GM18868 (cell line): ENCODE data around the gene MTHFD2.
"Not testable (repeated sequence)": the region's sequence is repeated elsewhere in the genome, so short reads cannot be mapped to it uniquely, and the experiment has no call there.

Experiments
- ATAC-seq: cut with Tn5 transposase; IDR thresholded peaks from one replicate; pipeline ENCODE4 v1.9.1; 2021; ENCODE audit warnings: mild to moderate bottlenecking, moderate library complexity; ENCODE audit not compliant: unreplicated experiment

MTHFD2 gene

DNA sequence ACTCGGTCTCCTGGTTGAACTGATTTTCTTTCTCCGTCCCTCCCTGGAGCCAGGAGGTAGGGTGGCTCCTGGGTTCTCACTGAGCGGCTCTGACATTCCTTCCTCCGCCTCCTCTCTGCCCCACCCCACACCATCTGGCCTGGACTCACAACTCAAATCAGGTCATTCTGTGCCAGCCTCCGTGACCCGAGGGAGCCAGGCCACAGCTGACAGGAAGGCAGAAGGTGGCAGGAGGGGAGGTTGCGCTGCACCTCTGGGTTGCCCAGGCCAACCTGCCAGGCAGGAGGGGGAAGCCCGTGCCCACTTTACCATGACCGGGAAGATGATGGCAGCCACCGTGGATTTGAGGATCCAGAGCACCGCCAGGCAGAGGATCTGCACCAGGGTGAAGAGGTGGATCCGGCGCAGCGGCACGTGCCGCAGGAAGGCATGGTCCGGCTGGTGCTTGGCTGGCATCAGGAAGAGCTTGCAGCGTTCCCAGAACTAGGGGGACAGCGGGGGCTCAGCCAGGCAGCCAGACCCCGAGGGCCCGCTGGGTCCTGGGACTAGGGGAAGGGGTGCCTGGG lies 28.3 kb downstream of the MTHFD2 start:
- ATAC-seq, result no peak

- no peak for ATAC-seq
Observed at GRCh38 chr2:74227646-74228045, 29.2 kb downstream of the MTHFD2 start.

DNA sequence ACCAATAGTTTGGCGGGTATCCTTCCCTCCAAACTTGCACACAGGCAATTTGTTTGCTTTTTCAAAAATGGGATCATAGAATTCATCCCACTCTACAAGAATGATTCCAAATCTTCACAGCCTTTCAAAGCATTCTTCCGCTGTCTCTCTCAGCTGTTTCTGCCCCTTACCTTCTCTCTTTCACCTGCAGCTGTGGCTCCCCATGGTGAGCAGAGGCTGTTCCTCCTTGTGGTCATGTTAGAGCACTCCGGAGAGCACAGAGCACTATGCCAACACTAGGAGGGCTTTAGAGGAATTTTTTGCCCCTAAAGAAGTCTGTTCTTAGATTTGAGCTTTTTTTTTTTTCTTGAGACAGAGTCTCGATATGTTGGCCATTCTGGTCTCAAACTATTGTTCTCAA lies 30.4 kb downstream of the MTHFD2 start:
- ATAC-seq, result no peak

- not testable (repeated sequence) for ATAC-seq
Observed at GRCh38 chr2:74229865-74230264, 31.4 kb downstream of the MTHFD2 start.

DNA sequence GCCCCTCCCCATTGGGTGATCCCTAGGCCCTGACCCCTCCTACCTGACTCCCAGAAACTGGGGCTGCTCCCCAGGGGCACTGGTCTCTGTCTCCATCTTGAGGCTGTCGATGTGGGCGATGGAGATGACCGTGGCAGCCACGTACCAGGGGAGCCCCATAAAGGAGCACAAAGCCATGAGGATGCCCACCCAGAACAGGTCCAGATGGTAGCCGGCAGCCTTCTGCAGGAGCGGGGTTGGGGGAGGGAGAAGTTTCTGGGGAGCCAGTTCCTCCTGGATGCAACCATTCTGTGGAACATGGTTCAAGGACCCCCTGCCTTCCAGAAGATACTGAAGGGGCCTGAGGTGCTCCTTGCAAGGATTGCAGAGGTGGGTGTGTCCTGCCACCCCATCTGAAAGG lies 34.0 kb downstream of the MTHFD2 start:
- ATAC-seq, result no peak

DNA sequence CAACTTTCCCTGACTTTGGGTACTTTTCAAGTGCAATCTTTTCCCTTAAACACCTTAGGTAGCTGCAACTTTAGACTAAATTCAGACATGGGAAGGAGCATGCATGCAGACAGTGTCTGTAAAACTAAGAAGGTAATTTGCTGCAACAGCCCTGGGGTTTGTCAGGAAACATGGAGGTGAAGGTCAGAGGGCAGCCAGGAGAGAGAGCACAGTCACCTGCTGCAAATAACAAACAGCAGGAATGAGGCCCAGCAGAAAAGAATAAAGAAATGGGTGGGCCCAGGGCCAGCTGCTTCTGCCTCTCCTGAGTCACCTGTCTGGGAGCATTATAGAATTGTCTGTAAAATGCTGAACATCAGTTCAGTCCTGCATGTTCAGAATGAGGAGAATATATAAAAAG lies 35.2 kb downstream of the MTHFD2 start:
- no peak for ATAC-seq

- no peak for ATAC-seq
Observed at GRCh38 chr2:74235041-74235440, 36.6 kb downstream of the MTHFD2 start.

DNA sequence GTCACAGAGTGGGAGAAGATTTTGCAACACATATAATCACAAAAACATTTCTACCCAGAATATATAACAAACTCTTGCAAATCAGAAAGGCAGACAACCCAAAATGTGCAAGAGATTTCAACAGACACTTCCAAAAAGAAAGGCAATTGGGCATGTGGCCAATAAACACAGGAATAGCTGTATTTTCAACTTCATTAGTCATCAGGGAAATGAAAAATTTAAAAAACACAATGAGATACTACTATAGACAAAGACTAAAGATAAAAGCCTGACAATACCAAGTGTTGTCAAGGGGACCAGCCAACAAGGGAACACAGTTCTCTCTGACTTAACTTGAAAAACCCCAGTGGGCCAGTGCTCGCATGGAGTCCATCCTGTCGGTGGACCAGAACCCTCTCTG lies 40.5 kb downstream of the MTHFD2 start:
- no peak for ATAC-seq

- no peak for ATAC-seq
Observed at GRCh38 chr2:74239346-74239745, 40.9 kb downstream of the MTHFD2 start.

GRCh38 chr2:74242354-74243071 lies 44.1 kb downstream of the MTHFD2 start:
- ATAC-seq, result no peak

DNA sequence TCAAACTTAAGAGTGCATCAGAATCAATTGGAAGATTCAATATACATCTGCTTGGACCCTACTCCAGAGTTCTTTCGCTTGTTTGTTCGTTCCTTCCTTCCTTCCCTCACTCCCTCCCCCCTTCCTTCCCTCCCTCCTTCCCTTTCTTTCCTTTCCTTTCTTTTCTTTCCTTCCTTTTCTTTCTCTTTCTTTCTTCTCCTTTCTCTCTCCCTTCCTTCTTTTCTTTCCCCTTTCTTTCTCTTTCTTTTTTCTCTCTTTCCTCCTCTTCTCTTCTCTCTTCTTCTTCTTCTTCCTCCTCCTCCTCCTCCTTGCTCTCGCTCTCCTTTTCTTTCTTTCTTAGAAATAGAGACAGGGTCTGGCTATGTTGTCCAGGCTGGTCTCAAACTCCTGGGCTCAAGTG lies 45.9 kb downstream of the MTHFD2 start:
- no peak for ATAC-seq

DNA sequence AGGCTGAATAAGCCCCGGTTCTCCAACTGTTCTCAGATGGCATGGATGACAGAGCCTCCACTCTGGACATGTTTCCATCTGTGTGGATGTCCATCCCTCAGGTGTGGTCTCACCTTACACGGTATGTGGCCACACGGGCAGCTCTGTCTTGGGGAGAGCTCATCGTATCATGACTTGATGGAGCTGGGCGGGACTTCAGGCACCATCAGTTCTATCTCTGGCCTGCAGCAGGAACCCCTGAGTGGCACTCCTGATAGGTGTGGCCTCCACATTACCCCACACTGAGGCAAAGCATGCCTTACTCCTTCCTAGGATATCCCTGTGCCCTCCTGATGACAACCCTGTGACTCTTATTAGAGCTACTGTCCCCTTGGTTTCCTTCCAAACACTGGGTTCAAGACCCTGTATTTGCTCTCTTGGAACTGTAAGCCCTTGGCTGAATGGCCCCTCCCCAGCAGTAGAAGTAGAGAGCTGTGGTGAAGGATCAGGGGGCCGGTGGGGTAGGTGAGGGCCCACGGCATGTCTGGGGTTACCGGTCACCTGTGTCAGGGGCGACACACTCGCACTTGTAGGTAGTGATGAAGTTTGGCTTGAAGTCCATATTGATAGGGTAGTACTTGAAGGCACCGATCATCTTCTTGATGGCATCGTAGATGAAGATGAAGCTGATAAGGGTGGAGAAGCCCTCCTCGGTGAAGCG lies 48.2 kb downstream of the MTHFD2 start:
- ATAC-seq, result no peak

GRCh38 chr2:74249406-74250122 lies 51.1 kb downstream of the MTHFD2 start:
- ATAC-seq, result no peak

GRCh38 chr2:74250189-74250631 lies 51.8 kb downstream of the MTHFD2 start:
- ATAC-seq, result no peak

- no peak for ATAC-seq
Observed at GRCh38 chr2:74252036-74252435, 53.6 kb downstream of the MTHFD2 start.

DNA sequence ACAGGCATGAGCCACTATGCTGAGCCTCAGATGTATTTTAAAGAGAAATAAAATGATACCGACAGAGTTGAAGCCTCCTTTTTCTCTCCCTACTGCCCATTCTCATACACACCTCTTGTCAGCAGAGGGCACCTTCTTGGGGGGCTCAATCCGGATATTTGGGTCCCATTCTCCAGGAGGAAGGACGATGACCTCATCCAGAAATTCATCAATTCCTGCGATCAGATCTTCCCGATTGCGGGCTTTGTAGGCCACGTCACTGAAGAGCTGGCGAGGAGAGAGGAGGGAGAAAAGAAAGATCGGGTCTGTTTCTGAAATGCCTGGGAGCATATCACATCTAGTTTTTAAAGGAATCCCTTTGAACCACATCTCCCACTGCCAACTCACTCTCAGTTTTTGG lies 54.4 kb downstream of the MTHFD2 start:
- no peak for ATAC-seq

- ATAC-seq, result no peak
Observed at GRCh38 chr2:74253306-74253970, 55.0 kb downstream of the MTHFD2 start.

DNA sequence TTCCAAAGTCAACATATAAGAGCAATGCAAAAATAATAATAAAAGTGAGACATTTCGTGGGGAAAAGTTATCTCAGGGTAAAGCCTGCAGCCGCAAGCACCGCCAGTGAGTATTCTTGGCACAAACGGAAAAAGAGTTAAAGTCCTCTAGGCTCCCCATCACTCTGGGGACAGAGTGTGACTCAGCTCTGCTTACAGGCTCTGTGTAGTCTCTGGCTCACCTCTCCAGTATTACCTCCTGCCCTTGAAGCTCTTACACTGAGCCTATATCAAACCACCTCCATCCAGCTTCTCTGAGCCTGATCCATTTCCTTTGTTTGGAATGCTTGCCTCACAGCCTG lies 55.5 kb downstream of the MTHFD2 start:
- ATAC-seq, result no peak

DNA sequence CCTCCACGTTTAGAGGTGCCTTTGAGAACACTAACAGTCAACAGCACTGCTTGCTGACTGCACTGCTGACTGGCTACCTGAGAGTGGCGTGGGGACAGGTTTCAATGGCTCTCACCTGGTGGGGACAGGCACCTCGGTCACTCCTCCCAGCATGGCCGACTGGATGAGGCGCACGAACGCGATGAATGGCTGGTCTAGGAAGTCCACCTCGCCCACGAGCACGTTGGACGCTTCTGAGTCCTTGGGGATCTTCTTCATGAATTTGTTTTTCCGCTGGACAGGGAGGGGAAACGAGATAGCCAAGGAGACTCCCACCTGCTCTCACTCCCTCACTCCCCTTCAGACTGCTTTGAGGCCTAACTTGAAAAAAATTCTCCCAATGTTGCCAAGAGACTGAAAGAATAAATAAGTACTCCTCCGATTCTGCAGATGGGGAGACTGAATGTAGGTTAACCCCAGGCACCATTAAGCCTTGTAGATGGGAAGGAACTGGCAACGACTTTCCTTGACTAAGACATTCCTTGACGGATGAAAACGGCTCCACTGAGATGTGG lies 57.3 kb downstream of the MTHFD2 start:
- no peak for ATAC-seq

- no peak for ATAC-seq
Observed at GRCh38 chr2:74259191-74259590, 60.8 kb downstream of the MTHFD2 start.

- no peak for ATAC-seq
Observed at GRCh38 chr2:74259733-74260132, 61.3 kb downstream of the MTHFD2 start.
